Panc1 (cell line): ENCODE data around the gene SHISA4. TPM values are rescaled to one million over a fixed set of nuclear protein-coding genes. Genes with fewer than 3 reads are reported as not detected.
"Not testable (repeated sequence)": the region's sequence is repeated elsewhere in the genome, so short reads cannot be mapped to it uniquely, and the experiment has no call there.

Experiments
- ATAC-seq: fragments of 200-7000 bp; cut with Tn5 transposase; 2 replicates; pipeline ENCODE4 v1.9.1; 2020; ENCODE audit warnings: mild to moderate bottlenecking, moderate library complexity
- Bru-seq: library from RNA; stranded (reverse); fragments of 400-500 nt; gene quantifications from one replicate; lab custom pipeline; 2021; lab: Mats Ljungman, UMichigan
- BruChase-seq, 2 experiments: library from RNA; stranded (reverse); fragments of 400-500 nt; gene quantifications; one replicate each; lab custom pipeline; 2021; lab: Mats Ljungman, UMichigan
- BruUV-seq: library from RNA; stranded (reverse); fragments of 400-500 nt; replicated peaks from 2 replicates; lab custom pipeline; 2021; lab: Mats Ljungman, UMichigan
- CTCF ChIA-PET: fragments of 300-600 bp; sonication (Branson Sonifier 250); formaldehyde crosslinking; loops from one replicate; lab custom pipeline; 2022; ENCODE audit warnings: antibody characterized with exemption; lab: Charles Lee
- POLR2A ChIA-PET: fragments of 300-600 bp; sonication (Branson Sonifier 250); formaldehyde crosslinking; loops from one replicate; lab custom pipeline; 2022; ENCODE audit warnings: antibody characterized with exemption; lab: Charles Lee
- DNase-seq: peaks from one replicate; pipeline ENCODE4 v3.0.0-alpha.2; 2010; ENCODE audit warnings: low read depth, low spot score
- H3K27ac ChIP-seq: 2 replicates; pipeline ENCODE4 v1.5.1; 2011; ENCODE audit warnings: mild to moderate bottlenecking, low read length, inconsistent platforms
- H3K27me3 ChIP-seq: fragments of 200-500 bp; sonication (Bioruptor generic); 2 replicates; pipeline ENCODE4 v1.6.0; 2014; ENCODE audit warnings: low read length, inconsistent platforms; ENCODE audit not compliant: control insufficient read depth, insufficient read depth
- H3K36me3 ChIP-seq: fragments of 200-500 bp; sonication (Bioruptor generic); 2 replicates; pipeline ENCODE4 v1.5.1; 2014; ENCODE audit warnings: inconsistent platforms, mild to moderate bottlenecking, low read length, moderate library complexity; ENCODE audit not compliant: control insufficient read depth, insufficient read depth
- H3K4me1 ChIP-seq: 2 replicates; pipeline ENCODE4 v1.5.1; 2011; ENCODE audit warnings: inconsistent platforms, mild to moderate bottlenecking, low read length, moderate library complexity; ENCODE audit not compliant: control insufficient read depth, insufficient read depth
- H3K4me3 ChIP-seq, 2 experiments: 2 replicates each; pipeline ENCODE4 v1.5.1; 2011 to 2012; ENCODE audit warnings: low read depth in 2 of 2, low read length in 2 of 2, mild to moderate bottlenecking in 2 of 2, inconsistent platforms in 1 of 2, moderate library complexity in 1 of 2
- H3K9me3 ChIP-seq: fragments of 200-500 bp; sonication (Bioruptor generic); 2 replicates; pipeline ENCODE4 v1.5.1; 2014; ENCODE audit warnings: low read depth, mild to moderate bottlenecking, inconsistent platforms, low read length, moderate library complexity; ENCODE audit not compliant: control insufficient read depth, insufficient read depth
- POLR2AphosphoS5 ChIP-seq: IDR thresholded peaks from 2 replicates; pipeline ENCODE4 v1.6.1; 2012; ENCODE audit warnings: mild to moderate bottlenecking, low read depth, low read length, moderate library complexity
- SIN3A ChIP-seq: IDR thresholded peaks from 2 replicates; pipeline ENCODE4 v1.6.1; 2012; ENCODE audit warnings: low read depth, mild to moderate bottlenecking, low read length, moderate library complexity, borderline replicate concordance; ENCODE audit not compliant: insufficient read depth
- TCF7L2 ChIP-seq: IDR thresholded peaks from 2 replicates; pipeline ENCODE4 v1.6.1; 2011; ENCODE audit warnings: mild to moderate bottlenecking, low read depth, low read length, inconsistent platforms
- in situ Hi-C: cut with HindIII; loops from 2 replicates; pipeline ENCODE4 v1.10.0; 2016; ENCODE audit warnings: low sequenced_read_pairs, low pct_unique_long_range_greater_than_20kb
- intact Hi-C: fragments of 100-400 bp; cut with micrococcal nuclease; formaldehyde crosslinking; loops from one replicate; pipeline ENCODE4 v1.10.0; 2022; ENCODE audit not compliant: unreplicated experiment
- long read RNA-seq: library from polyadenylated mRNA; unstranded; transcript quantifications from one replicate; pipeline ENCODE4 v2.0.0, GENCODE V29; 2021; ENCODE audit not compliant: unreplicated experiment
- polyA plus RNA-seq: library from polyadenylated mRNA; unstranded; fragments of >200 nt; gene quantifications from one replicate; pipeline ENCODE4 v1.2.1, GENCODE V29; 2012; ENCODE audit warnings: missing spikeins; ENCODE audit not compliant: insufficient read length
- total RNA-seq: library from RNA; stranded (reverse); gene quantifications from one replicate; pipeline ENCODE4 v1.2.1, GENCODE V29; 2021; ENCODE audit not compliant: unreplicated experiment
- TF ChIP-seq, protein P1 (sequence below): fragments of 450-650 bp; IDR thresholded peaks from 2 replicates; pipeline ENCODE4 v1.5.1; 2017; ENCODE audit warnings: mild to moderate bottlenecking
- TF ChIP-seq, protein P2 (sequence below), 2 experiments: IDR thresholded peaks; 2 replicates each; pipeline ENCODE4 v1.6.1; 2011 to 2012; ENCODE audit warnings: low read depth in 2 of 2, control low read depth in 1 of 2, low read length in 1 of 2, mild to moderate bottlenecking in 1 of 2, moderate library complexity in 1 of 2; ENCODE audit not compliant: insufficient read depth in 1 of 2

The SHISA4 gene, protein sequence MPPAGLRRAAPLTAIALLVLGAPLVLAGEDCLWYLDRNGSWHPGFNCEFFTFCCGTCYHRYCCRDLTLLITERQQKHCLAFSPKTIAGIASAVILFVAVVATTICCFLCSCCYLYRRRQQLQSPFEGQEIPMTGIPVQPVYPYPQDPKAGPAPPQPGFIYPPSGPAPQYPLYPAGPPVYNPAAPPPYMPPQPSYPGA
- total RNA-seq: 38.2 TPM
- 63.0 TPM for polyA plus RNA-seq
- Bru-seq, nascent RNA: percentile 49 among the genes with signal in this experiment
- BruChase-seq, experiment 1, labeled RNA remaining after a 2-hour chase: percentile 52 among the genes with signal in this experiment
- percentile 61 among the genes with signal in this experiment for BruChase-seq, experiment 2, labeled RNA remaining after a 6-hour chase
- long read RNA-seq, transcript SHISA4-201 (5 exons, 1,341 nt): major isoform, 25 of 48 reads
- long read RNA-seq, partial matches to known transcripts: 16 of 48 reads
- long read RNA-seq, other reads (novel, unspliced or antisense): 6 of 48 reads

DNA sequence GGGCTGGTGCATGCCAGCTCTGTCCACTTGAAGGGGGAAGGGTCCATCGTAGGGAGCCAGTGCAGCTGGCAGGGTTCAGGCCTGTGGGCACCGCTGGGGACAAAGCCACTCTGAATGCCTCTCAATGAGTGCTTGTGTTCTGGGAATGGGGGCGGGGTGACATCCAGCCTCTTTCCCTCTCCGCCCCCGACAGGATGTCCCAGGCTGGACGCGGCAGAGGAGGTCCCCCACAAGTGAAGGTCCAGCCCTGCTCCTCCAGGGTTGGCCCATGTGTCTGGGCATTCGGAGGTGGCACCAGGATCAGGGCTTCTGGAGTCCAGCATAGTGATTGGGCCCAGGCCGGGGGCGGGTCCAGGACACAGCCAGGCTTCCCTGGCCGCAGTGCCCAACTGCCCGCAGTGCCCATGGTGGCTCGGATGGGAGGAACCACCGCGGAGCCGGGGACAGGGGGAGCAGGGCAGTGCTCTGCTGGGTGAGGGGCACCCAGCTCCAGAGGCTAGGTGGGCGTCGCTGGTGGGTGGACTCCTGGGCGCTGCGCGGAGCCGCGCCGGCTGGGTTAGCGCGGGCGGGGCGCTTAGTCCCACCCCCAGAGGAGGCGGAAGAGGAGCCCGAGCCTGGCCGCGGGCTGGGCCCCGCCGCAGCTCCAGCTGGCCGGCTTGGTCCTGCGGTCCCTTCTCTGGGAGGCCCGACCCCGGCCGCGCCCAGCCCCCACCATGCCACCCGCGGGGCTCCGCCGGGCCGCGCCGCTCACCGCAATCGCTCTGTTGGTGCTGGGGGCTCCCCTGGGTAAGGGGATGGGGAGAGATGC, at the start of gene SHISA4:
Gene SHISA4 (plus strand): TSS at position 617 of the 808 bp plus-strand sequence. CDS start 97 bp downstream, at position 714.
- in situ Hi-C loops (no loop called here), intact Hi-C loops (no loop called here)
- Histone ChIP-seq H3K4me3 (peak within 1 kb of the TSS; percentile 71 to 79), H3K27ac (peak within 1 kb of the TSS; percentile 71), H3K27me3 (no peaks in the 10 kb centered on the region), H3K9me3 (no peaks in the 10 kb centered on the region), H3K4me1 (peaks cover 10% of the 10 kb centered on the region), H3K36me3 (no peaks in the 10 kb centered on the region)
- DNase-seq: no peak
- BruUV-seq: no TSS peak
- ATAC-seq: peak; percentile 94
- ChIA-PET CTCF (interaction anchor here (0.5 to 1.2 kb wide), 2 partner anchors 11 to 138 kb away, joined by 3 to 4 read pairs; no protein-coding TSS in a partner anchor), POLR2A (interaction anchor here (0.6 kb wide), 1 partner anchor 30 kb away, joined by 16 read pairs; no protein-coding TSS in a partner anchor)
- TF ChIP-seq POLR2AphosphoS5 (peak; percentile 62), SIN3A (peak; percentile 63; the same call in 1 of the 2 replicates)
- TF ChIP-seq, protein P1, sequence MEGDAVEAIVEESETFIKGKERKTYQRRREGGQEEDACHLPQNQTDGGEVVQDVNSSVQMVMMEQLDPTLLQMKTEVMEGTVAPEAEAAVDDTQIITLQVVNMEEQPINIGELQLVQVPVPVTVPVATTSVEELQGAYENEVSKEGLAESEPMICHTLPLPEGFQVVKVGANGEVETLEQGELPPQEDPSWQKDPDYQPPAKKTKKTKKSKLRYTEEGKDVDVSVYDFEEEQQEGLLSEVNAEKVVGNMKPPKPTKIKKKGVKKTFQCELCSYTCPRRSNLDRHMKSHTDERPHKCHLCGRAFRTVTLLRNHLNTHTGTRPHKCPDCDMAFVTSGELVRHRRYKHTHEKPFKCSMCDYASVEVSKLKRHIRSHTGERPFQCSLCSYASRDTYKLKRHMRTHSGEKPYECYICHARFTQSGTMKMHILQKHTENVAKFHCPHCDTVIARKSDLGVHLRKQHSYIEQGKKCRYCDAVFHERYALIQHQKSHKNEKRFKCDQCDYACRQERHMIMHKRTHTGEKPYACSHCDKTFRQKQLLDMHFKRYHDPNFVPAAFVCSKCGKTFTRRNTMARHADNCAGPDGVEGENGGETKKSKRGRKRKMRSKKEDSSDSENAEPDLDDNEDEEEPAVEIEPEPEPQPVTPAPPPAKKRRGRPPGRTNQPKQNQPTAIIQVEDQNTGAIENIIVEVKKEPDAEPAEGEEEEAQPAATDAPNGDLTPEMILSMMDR: no peak

DNA sequence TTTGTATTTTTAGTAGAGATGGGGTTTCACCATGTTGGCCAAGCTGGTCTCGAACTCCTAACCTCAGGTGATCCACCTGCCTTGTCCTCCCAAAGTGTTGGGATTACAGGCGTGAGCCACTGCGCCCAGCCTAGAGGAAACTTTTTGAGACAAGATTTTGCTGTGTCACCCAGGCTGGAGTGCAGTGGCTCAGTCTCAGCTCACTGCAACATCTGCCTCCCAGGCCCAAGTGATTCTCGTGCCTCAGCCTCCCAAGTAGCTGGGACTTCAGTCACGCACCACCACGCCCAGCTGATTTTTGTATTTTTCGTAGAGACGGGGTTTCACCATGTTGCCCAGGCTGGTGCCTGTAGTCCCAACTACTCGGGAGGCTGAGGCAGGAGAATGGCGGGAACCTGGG, 49.6 kb upstream of the SHISA4 start:
- H3K9me3 ChIP-seq, in situ Hi-C loops, CTCF ChIA-PET, H3K4me3 ChIP-seq, H3K27me3 ChIP-seq, ATAC-seq, DNase-seq, H3K27ac ChIP-seq, H3K4me1 ChIP-seq, H3K36me3 ChIP-seq, intact Hi-C loops, BruUV-seq: not testable (repeated sequence)
- POLR2A ChIA-PET: interaction anchor here (0.7 kb wide), 1 partner anchor 55 kb away, joined by 3 read pairs; no protein-coding TSS in a partner anchor

DNA sequence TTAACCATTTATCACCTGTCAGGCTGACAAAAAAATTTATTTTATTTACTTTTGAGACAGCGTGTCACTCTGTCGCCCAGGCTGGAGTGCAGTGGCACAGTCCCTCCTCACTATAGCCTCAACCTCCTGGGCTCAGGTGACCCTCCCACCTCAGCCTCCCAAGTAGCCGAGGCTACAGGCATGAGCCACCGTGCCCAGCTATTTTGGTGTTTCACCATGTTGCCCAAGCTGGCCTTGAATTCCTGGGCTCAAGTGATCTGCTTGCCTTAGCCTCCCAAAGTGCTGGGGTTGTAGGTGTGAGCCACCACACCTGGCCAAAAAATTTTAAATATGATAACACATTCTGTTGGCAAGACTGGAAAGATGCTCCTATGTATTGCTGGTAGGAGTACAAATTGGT, 48.6 kb upstream of the SHISA4 start:
- no TSS peak for BruUV-seq
- Histone ChIP-seq H3K9me3 (no peaks in the 10 kb centered on the region), H3K4me3 (no peak overlapping the region), H3K27me3 (no peaks in the 10 kb centered on the region), H3K27ac (no peak overlapping the region), H3K36me3 (no peaks in the 10 kb centered on the region), H3K4me1 (peaks cover 2% of the 10 kb centered on the region; the same call in 1 of the 2 replicates)
- TF ChIP-seq POLR2AphosphoS5 (no peak), SIN3A (no peak), TCF7L2 (no peak)
- TF ChIP-seq, protein P1: no peak
- TF ChIP-seq, protein P2, sequence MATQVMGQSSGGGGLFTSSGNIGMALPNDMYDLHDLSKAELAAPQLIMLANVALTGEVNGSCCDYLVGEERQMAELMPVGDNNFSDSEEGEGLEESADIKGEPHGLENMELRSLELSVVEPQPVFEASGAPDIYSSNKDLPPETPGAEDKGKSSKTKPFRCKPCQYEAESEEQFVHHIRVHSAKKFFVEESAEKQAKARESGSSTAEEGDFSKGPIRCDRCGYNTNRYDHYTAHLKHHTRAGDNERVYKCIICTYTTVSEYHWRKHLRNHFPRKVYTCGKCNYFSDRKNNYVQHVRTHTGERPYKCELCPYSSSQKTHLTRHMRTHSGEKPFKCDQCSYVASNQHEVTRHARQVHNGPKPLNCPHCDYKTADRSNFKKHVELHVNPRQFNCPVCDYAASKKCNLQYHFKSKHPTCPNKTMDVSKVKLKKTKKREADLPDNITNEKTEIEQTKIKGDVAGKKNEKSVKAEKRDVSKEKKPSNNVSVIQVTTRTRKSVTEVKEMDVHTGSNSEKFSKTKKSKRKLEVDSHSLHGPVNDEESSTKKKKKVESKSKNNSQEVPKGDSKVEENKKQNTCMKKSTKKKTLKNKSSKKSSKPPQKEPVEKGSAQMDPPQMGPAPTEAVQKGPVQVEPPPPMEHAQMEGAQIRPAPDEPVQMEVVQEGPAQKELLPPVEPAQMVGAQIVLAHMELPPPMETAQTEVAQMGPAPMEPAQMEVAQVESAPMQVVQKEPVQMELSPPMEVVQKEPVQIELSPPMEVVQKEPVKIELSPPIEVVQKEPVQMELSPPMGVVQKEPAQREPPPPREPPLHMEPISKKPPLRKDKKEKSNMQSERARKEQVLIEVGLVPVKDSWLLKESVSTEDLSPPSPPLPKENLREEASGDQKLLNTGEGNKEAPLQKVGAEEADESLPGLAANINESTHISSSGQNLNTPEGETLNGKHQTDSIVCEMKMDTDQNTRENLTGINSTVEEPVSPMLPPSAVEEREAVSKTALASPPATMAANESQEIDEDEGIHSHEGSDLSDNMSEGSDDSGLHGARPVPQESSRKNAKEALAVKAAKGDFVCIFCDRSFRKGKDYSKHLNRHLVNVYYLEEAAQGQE (IDR thresholded peaks at IDR 0.05; ENCODE audit: insufficient read depth in 1 of 2, low read depth in 2 of 2, low read length in 1 of 2): no peak
- in situ Hi-C loops (no loop called here), intact Hi-C loops (no loop called here)
- ChIA-PET CTCF (no interaction called here), POLR2A (no interaction called here)
- no peak for ATAC-seq
- DNase-seq: no peak
